K562 (cell line): ENCODE measurements around the gene CPPED1. TPM values are rescaled to one million over a fixed set of nuclear protein-coding genes. Genes with fewer than 3 reads are reported as not detected.

Experiments
- ATAC-seq: fragments of 200-7000 bp; cut with Tn5 transposase; 3 replicates; pipeline ENCODE4 v1.9.1; 2020; ENCODE audit warnings: moderate library complexity
- BruUV-seq: library from RNA; stranded (reverse); fragments of 400-500 nt; replicated peaks from 2 replicates; lab custom pipeline; 2021; lab: Mats Ljungman, UMichigan
- CTCF ChIA-PET: fragments of 300-600 bp; formaldehyde crosslinking; extraction: SDS; loops from one replicate; lab custom pipeline; 2021; ENCODE audit warnings: low intra/inter-chr PET ratio; lab: Yijun Ruan, JAX
- POLR2A ChIA-PET: fragments of 300-600, 350-650 bp; sonication (Branson Sonifier 250); formaldehyde crosslinking; extraction: SDS; loops from one replicate; lab custom pipeline; 2021; ENCODE audit warnings: antibody characterized with exemption, inconsistent platforms; lab: Yijun Ruan, JAX
- DNase-seq, 4 experiments: peaks; one replicate each; pipeline versions ENCODE4 v3.0.0 to v3.0.0-alpha.2; 2011 to 2018; ENCODE audit warnings: low spot score in 3 of 4, mixed read lengths in 3 of 4; ENCODE audit errors: extremely low read depth in 1 of 4
- FAIRE-seq: peaks from 2 replicates; lab custom pipeline; 2011; peaks lifted over from hg19 to GRCh38; lab: Jason Lieb, UNC
- H2AFZ ChIP-seq: 2 replicates; pipeline ENCODE4 v1.6.0; 2011; ENCODE audit warnings: low read depth, low read length, control low read depth, inconsistent platforms
- H3K27ac ChIP-seq: fragments of 200-600 bp; 3 replicates; pipeline ENCODE4 v1.8.0; 2011; ENCODE audit warnings: low read depth, mild to moderate bottlenecking, control low read depth, inconsistent platforms, low read length, moderate library complexity, mixed read lengths; ENCODE audit errors: extremely low read depth
- H3K27me3 ChIP-seq, 2 experiments: fragments of 300-600 bp in 1 of 2; 2 replicates in 1 of 2; 3 replicates in 1 of 2; pipeline versions ENCODE4 v1.6.0 to v1.8.0; 2011; ENCODE audit warnings: inconsistent platforms in 2 of 2, low read length in 2 of 2, mild to moderate bottlenecking in 1 of 2, mixed read lengths in 1 of 2, moderate library complexity in 1 of 2; ENCODE audit not compliant: control insufficient read depth in 2 of 2, insufficient read depth in 2 of 2
- H3K36me3 ChIP-seq: fragments of 300-600 bp; 3 replicates; pipeline ENCODE4 v1.8.0; 2011; ENCODE audit warnings: mild to moderate bottlenecking, low read length, inconsistent platforms; ENCODE audit not compliant: control insufficient read depth, insufficient read depth
- H3K4me1 ChIP-seq, 2 experiments: fragments of 200-600 bp in 1 of 2; replicated peaks in 1 of 2; 2 replicates in 1 of 2; 3 replicates in 1 of 2; pipeline versions ENCODE4 v1.5.1 to v1.8.0; 2011; ENCODE audit warnings: inconsistent platforms in 2 of 2, low read length in 2 of 2, mild to moderate bottlenecking in 1 of 2, mixed read lengths in 1 of 2, moderate library complexity in 1 of 2; ENCODE audit not compliant: control insufficient read depth in 2 of 2, insufficient read depth in 2 of 2
- H3K4me2 ChIP-seq: 2 replicates; pipeline ENCODE4 v1.6.1; 2011; ENCODE audit warnings: low read length, control low read depth, inconsistent platforms, mixed read lengths; ENCODE audit not compliant: insufficient read depth
- H3K4me3 ChIP-seq: fragments of 200-600 bp; sonication (generic), shearing (Covaris generic); 2 replicates; pipeline ENCODE4 v1.5.1; 2016; ENCODE audit warnings: control low read depth, inconsistent platforms
- H3K79me2 ChIP-seq: fragments of 200-600 bp; 3 replicates; pipeline ENCODE4 v1.8.0; 2011; ENCODE audit warnings: low read length, inconsistent platforms; ENCODE audit not compliant: control insufficient read depth, insufficient read depth
- H3K9ac ChIP-seq, 2 experiments: 2 replicates each; pipeline versions ENCODE4 v1.6.0 to v1.6.1; 2011; ENCODE audit warnings: low read depth in 2 of 2, low read length in 2 of 2, control low read depth in 1 of 2, inconsistent platforms in 1 of 2, mild to moderate bottlenecking in 1 of 2, mixed read lengths in 1 of 2; ENCODE audit not compliant: insufficient read depth in 1 of 2
- H3K9me1 ChIP-seq: one replicate; pipeline ENCODE4 v1.6.0; 2011; ENCODE audit warnings: inconsistent platforms, mild to moderate bottlenecking, low read length, moderate library complexity; ENCODE audit not compliant: control insufficient read depth, insufficient read depth
- H3K9me3 ChIP-seq: replicated peaks from 2 replicates; pipeline ENCODE4 v1.5.1; 2011; ENCODE audit warnings: low read depth, low read length, inconsistent platforms; ENCODE audit not compliant: control insufficient read depth, insufficient read depth
- H4K20me1 ChIP-seq: replicated peaks from 2 replicates; pipeline ENCODE4 v1.6.1; 2011; ENCODE audit warnings: low read length, inconsistent platforms, mixed read lengths; ENCODE audit not compliant: control insufficient read depth, insufficient read depth
- ATF3 ChIP-seq, 2 experiments: fragments of 450-650 bp in 1 of 2; sonication (generic) in 1 of 2; formaldehyde crosslinking in 1 of 2; IDR thresholded peaks in 1 of 2; conservative IDR thresholded peaks in 1 of 2; 2 replicates each; pipeline versions ENCODE4 v1.6.1 to v1.8.1; 2016 to 2023; ENCODE audit warnings: mild to moderate bottlenecking in 2 of 2, moderate library complexity in 2 of 2, inconsistent platforms in 1 of 2, missing genetic modification reagents in 1 of 2
- ETV6 ChIP-seq, 3 experiments: fragments of 150-350 bp in 1 of 3; sonication (generic) in 1 of 3; formaldehyde crosslinking in 1 of 3; IDR thresholded peaks; 2 replicates each; pipeline versions ENCODE4 v1.6.1 to v1.8.0; 2014 to 2022; ENCODE audit warnings: borderline replicate concordance in 2 of 3, low read depth in 2 of 3, antibody characterized with exemption in 1 of 3, low read length in 1 of 3, mild to moderate bottlenecking in 1 of 3, missing genetic modification reagents in 1 of 3
- HMGN3 ChIP-seq: IDR thresholded peaks from 2 replicates; pipeline ENCODE4 v1.6.1; 2011; ENCODE audit warnings: borderline replicate concordance, low read depth, mild to moderate bottlenecking, mixed read lengths, low read length; ENCODE audit not compliant: insufficient read length; ENCODE audit errors: extremely low read depth
- PML ChIP-seq: IDR thresholded peaks from 2 replicates; pipeline ENCODE4 v1.6.1; 2012; ENCODE audit warnings: low read length, inconsistent platforms
- WGBS: fragments of 100-300 bp; shearing (Covaris generic); methylation state at CpG from one replicate; pipeline ENCODE4 v1.1.6; 2016; ENCODE audit warnings: low coverage, mixed read lengths; ENCODE audit not compliant: insufficient coverage; ENCODE audit errors: missing lambda C conversion rate; 5-methylcytosine and 5-hydroxymethylcytosine counted together
- in situ Hi-C: fragments of 300-500 bp; cut with MboI; formaldehyde crosslinking; loops from 4 replicates; pipeline ENCODE4 v1.15.0; 2018; ENCODE audit warnings: inconsistent platforms, mixed read lengths
- intact Hi-C: fragments of 100-400 bp; cut with micrococcal nuclease; formaldehyde crosslinking; loops from 2 replicates; pipeline ENCODE4 v1.14.2; 2022
- polyA plus RNA-seq, 8 experiments: library from polyadenylated mRNA; depleted of rRNA in 4 of 8; stranded (reverse) in 5 of 8; unstranded in 3 of 8; fragments of >200 nt; fragmentation: Nextera tagmentation in 2 of 8; fragmentation: Illumina TruSeq in 1 of 8; extraction: Ambion mirVana in 2 of 8; extraction: Trizol in 1 of 8; gene quantifications; 2 replicates each; pipeline versions ENCODE4 v1.2.1 to v1.2.3, GENCODE V29; 2011 to 2014; ENCODE audit warnings: inconsistent platforms in 1 of 8, missing spikeins in 1 of 8
- total RNA-seq, 7 experiments: library from RNA; depleted of rRNA in 6 of 7; stranded (reverse); fragments of >200 nt in 6 of 7; fragmentation: Illumina TruSeq in 2 of 7; extraction: Trizol in 2 of 7; gene quantifications; 2 replicates each; pipeline versions ENCODE4 v1.2.1 to v1.2.3, GENCODE V29; 2011 to 2021; ENCODE audit warnings: low replicate concordance in 1 of 7

Gene CPPED1
- total and polyA plus RNA-seq, 9 of the 15 experiments (the other 6 are each of a cell fraction or from before 2014, with no cell fraction given): 7.5 to 25.7 (median 16.9) TPM

GRCh38 chr16:12681653-12682052 lies 122.0 kb downstream of the CPPED1 start:
- no peak overlapping the region for H2AFZ ChIP-seq
- H3K79me2 ChIP-seq: no peaks in the 10 kb centered on the region
- ChIA-PET CTCF (no interaction called here), POLR2A (no interaction called here)
- no peak overlapping the region for H3K9ac ChIP-seq
- no peak overlapping the region for H3K27ac ChIP-seq
- H3K27me3 ChIP-seq: no peaks in the 10 kb centered on the region
- no peak overlapping the region for H3K4me2 ChIP-seq
- H3K9me1 ChIP-seq: no peaks in the 10 kb centered on the region
- in situ Hi-C loops (no loop called here), intact Hi-C loops (no loop called here)
- H4K20me1 ChIP-seq: peaks cover 2% of the 10 kb centered on the region; the same call in 1 of the 2 replicates
- peaks cover 3 to 8% of the 10 kb centered on the region in 2 experiments; a peak in 3 of 5 replicates for H3K4me1 ChIP-seq
- ATAC-seq: no peak
- DNase-seq: no peak
- no peak overlapping the region for H3K4me3 ChIP-seq
- TF ChIP-seq ATF3 (IDR thresholded peaks at IDR 0.05) (no peak), ATF3 (CRISPR knock-in tag; conservative IDR thresholded peaks at IDR 0.05) (no peak), ETV6 (IDR thresholded peaks at IDR 0.05; ENCODE audit: borderline replicate concordance in 1 of 2, low read depth in 2 of 2, low read length in 1 of 2) (no peak), ETV6 (CRISPR knock-in tag; IDR thresholded peaks at IDR 0.05; ENCODE audit: borderline replicate concordance) (no peak), HMGN3 (no peak), PML (no peak)
- BruUV-seq: no TSS peak
- H3K36me3 ChIP-seq: no peaks in the 10 kb centered on the region
- 58% methylated on average over 7 of the region's 7 CpGs for WGBS
- no peaks in the 10 kb centered on the region for H3K9me3 ChIP-seq
- no peak for FAIRE-seq
